ENCODE results near the gene PPP2R2B. TPM values are rescaled to one million over a fixed set of nuclear protein-coding genes. Genes with fewer than 3 reads are reported as not detected.

Gene PPP2R2B
- total RNA-seq, 2 donors from 2014 or later, result 6.9 to 12.1 TPM

GRCh38 chr5:146703499-146703898 is 175.1 kb downstream of the PPP2R2B start:
- H3K4me1 Mint-ChIP-seq, result peaks cover 7% of the 10 kb centered on the region
- H3K36me3 Mint-ChIP-seq (ENCODE audit: low read depth), result peaks cover 8% of the 10 kb centered on the region
- H3K27ac Mint-ChIP-seq, result no peak overlapping the region
- DNase-seq (no peak), ATAC-seq (no peak)
- H3K27me3 Mint-ChIP-seq, result no peaks in the 10 kb centered on the region
- no peak overlapping the region for H3K4me3 Mint-ChIP-seq
- no peaks in the 10 kb centered on the region for H3K9me3 ChIP-seq (ENCODE audit: control insufficient read depth, low read length, poor library complexity, severe bottlenecking)

GRCh38 chr5:146699664-146700418 is 178.7 kb downstream of the PPP2R2B start:
- no peak for DNase-seq
- H3K27ac Mint-ChIP-seq, result peak overlapping the region; percentile 16
- no peaks in the 10 kb centered on the region for H3K9me3 ChIP-seq (ENCODE audit: control insufficient read depth, low read length, poor library complexity, severe bottlenecking)
- H3K36me3 Mint-ChIP-seq (ENCODE audit: low read depth), result peaks cover 6% of the 10 kb centered on the region
- ATAC-seq, result no peak
- H3K4me3 Mint-ChIP-seq, result no peak overlapping the region
- H3K27me3 Mint-ChIP-seq, result no peaks in the 10 kb centered on the region
- H3K4me1 Mint-ChIP-seq, result peaks cover 7% of the 10 kb centered on the region

GRCh38 chr5:146699138-146699537 is 179.4 kb downstream of the PPP2R2B start:
- no peaks in the 10 kb centered on the region for H3K27me3 Mint-ChIP-seq
- ATAC-seq (no peak), DNase-seq (no peak)
- H3K36me3 Mint-ChIP-seq (ENCODE audit: low read depth), result peaks cover 6% of the 10 kb centered on the region
- no peak overlapping the region for H3K4me3 Mint-ChIP-seq
- H3K27ac Mint-ChIP-seq, result no peak overlapping the region
- no peaks in the 10 kb centered on the region for H3K9me3 ChIP-seq (ENCODE audit: control insufficient read depth, low read length, poor library complexity, severe bottlenecking)
- H3K4me1 Mint-ChIP-seq, result peaks cover 7% of the 10 kb centered on the region

DNA sequence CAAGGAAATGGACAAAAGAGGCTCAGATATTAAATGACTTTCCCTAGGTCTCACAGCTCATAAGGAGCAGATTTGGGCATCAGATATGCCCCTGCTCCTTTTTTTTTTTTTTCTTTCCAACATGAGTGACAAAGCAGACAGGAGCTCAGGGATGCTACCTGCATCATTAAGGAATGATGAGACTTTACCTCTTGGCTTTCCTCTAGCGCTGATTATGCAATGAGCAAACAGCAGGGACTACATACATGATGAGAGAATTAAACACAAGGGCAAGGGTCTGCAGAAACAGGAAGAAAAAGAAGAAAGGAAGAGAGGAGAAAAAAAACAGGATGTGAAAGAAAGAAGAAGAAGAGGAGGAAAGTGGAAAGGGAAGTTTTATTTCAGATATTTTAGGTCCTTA is 179.9 kb downstream of the PPP2R2B start:
- DNase-seq (no peak), ATAC-seq (no peak)
- no peak overlapping the region for H3K4me3 Mint-ChIP-seq
- H3K27me3 Mint-ChIP-seq, result no peaks in the 10 kb centered on the region
- H3K27ac Mint-ChIP-seq, result no peak overlapping the region
- peaks cover 2% of the 10 kb centered on the region for H3K4me1 Mint-ChIP-seq
- no peaks in the 10 kb centered on the region for H3K9me3 ChIP-seq (ENCODE audit: control insufficient read depth, low read length, poor library complexity, severe bottlenecking)
- H3K36me3 Mint-ChIP-seq (ENCODE audit: low read depth), result peaks cover 8% of the 10 kb centered on the region

GRCh38 chr5:146697211-146697610 is 181.3 kb downstream of the PPP2R2B start:
- no peak for ATAC-seq

GRCh38 chr5:146695646-146696045 is 182.9 kb downstream of the PPP2R2B start:
- no peak for DNase-seq
- no peak for ATAC-seq
- H3K9me3 ChIP-seq (ENCODE audit: control insufficient read depth, low read length, poor library complexity, severe bottlenecking), result no peaks in the 10 kb centered on the region
- no peaks in the 10 kb centered on the region for H3K4me1 Mint-ChIP-seq
- no peak overlapping the region for H3K4me3 Mint-ChIP-seq
- no peaks in the 10 kb centered on the region for H3K27me3 Mint-ChIP-seq
- peaks cover 7% of the 10 kb centered on the region for H3K36me3 Mint-ChIP-seq (ENCODE audit: low read depth)
- H3K27ac Mint-ChIP-seq, result no peak overlapping the region

More at GRCh38 chr5:146697211-146697610, 181.3 kb downstream of the PPP2R2B start:
- no peaks in the 10 kb centered on the region for H3K4me1 Mint-ChIP-seq
- no peak overlapping the region for H3K4me3 Mint-ChIP-seq
- no peaks in the 10 kb centered on the region for H3K27me3 Mint-ChIP-seq
- peaks cover 8% of the 10 kb centered on the region for H3K36me3 Mint-ChIP-seq (ENCODE audit: low read depth)
- H3K27ac Mint-ChIP-seq, result no peak overlapping the region
- no peaks in the 10 kb centered on the region for H3K9me3 ChIP-seq (ENCODE audit: control insufficient read depth, low read length, poor library complexity, severe bottlenecking)
- no peak for DNase-seq

DNA sequence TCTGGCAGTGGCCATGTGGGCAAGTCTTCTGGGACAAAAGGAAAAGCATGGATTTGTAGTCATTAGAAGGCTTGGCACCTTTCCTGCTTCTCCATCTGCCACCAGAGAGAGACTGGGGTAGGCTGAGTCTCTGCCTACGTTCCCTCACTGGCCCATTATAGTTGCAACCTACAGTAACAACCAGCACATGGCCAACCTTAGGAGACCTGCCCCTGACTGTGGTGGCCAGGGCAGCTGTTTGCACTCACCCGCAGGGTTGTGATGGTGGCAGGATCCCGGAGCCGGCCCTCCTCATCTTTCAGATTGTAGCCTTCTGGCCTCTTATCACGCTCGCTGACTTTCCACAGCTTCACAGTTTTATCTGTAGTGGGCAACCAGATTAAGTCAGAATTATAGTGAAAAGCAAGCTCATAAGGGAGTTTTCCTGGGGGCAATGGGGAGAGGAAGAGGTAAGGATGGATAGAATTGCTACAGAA is 187.6 kb downstream of the PPP2R2B start:
- no peaks in the 10 kb centered on the region for H3K9me3 ChIP-seq (ENCODE audit: control insufficient read depth, low read length, poor library complexity, severe bottlenecking)
- H3K4me3 Mint-ChIP-seq, result no peak overlapping the region
- peaks cover 9% of the 10 kb centered on the region for H3K36me3 Mint-ChIP-seq (ENCODE audit: low read depth)
- no peak for DNase-seq
- no peak overlapping the region for H3K27ac Mint-ChIP-seq
- no peaks in the 10 kb centered on the region for H3K27me3 Mint-ChIP-seq
- no peak for ATAC-seq
- H3K4me1 Mint-ChIP-seq, result no peaks in the 10 kb centered on the region

GRCh38 chr5:146687630-146688029 is 190.9 kb downstream of the PPP2R2B start:
- Mint-ChIP-seq H3K4me1 (peaks cover 1% of the 10 kb centered on the region), H3K4me3 (no peak overlapping the region), H3K27ac (no peak overlapping the region), H3K27me3 (no peaks in the 10 kb centered on the region), H3K36me3 (ENCODE audit: low read depth) (peaks cover 8% of the 10 kb centered on the region)
- no peaks in the 10 kb centered on the region for H3K9me3 ChIP-seq (ENCODE audit: control insufficient read depth, low read length, poor library complexity, severe bottlenecking)
- DNase-seq (no peak), ATAC-seq (no peak)

GRCh38 chr5:146683861-146684260 is 194.7 kb downstream of the PPP2R2B start:
- H3K4me1 Mint-ChIP-seq, result peaks cover 2% of the 10 kb centered on the region
- no peaks in the 10 kb centered on the region for H3K27me3 Mint-ChIP-seq
- DNase-seq (no peak), ATAC-seq (no peak)
- no peaks in the 10 kb centered on the region for H3K9me3 ChIP-seq (ENCODE audit: control insufficient read depth, low read length, poor library complexity, severe bottlenecking)
- H3K36me3 Mint-ChIP-seq (ENCODE audit: low read depth), result peaks cover 5% of the 10 kb centered on the region
- no peak overlapping the region for H3K4me3 Mint-ChIP-seq
- H3K27ac Mint-ChIP-seq, result no peak overlapping the region

DNA sequence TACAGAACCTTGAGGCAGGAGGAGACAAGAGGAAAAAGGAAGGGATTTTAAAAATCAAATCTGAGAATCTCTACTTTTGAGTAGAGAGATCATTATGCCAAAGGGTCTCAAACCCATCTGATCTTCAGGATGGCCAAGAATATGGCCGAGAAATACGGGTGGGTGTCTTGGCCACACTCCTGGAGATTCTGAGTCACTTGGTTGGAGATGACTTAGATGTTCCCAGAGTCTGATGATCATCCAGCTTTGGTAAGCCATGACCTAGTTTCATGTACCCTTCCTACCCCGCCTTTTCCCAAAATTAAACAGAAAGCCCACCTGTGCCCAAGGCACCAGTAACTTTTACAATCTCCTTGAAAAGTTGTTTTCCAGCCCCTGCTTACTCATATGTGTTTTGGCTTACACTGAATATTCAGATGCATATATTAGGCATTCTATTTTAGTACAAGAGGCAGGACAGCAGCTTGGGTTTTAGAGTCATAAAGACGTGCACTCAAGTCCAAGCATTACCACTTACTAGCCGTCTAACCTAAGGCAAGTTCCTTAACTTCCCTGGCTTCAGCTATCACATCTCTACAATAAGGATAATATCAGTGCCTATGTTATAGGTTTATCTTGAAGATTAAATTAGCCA is 195.5 kb downstream of the PPP2R2B start:
- no peak for DNase-seq
- peaks cover 5% of the 10 kb centered on the region for H3K36me3 Mint-ChIP-seq (ENCODE audit: low read depth)
- H3K4me3 Mint-ChIP-seq, result no peak overlapping the region
- H3K4me1 Mint-ChIP-seq, result peaks cover 2% of the 10 kb centered on the region
- H3K9me3 ChIP-seq (ENCODE audit: control insufficient read depth, low read length, poor library complexity, severe bottlenecking), result no peaks in the 10 kb centered on the region
- ATAC-seq, result no peak
- no peak overlapping the region for H3K27ac Mint-ChIP-seq
- H3K27me3 Mint-ChIP-seq, result no peaks in the 10 kb centered on the region

DNA sequence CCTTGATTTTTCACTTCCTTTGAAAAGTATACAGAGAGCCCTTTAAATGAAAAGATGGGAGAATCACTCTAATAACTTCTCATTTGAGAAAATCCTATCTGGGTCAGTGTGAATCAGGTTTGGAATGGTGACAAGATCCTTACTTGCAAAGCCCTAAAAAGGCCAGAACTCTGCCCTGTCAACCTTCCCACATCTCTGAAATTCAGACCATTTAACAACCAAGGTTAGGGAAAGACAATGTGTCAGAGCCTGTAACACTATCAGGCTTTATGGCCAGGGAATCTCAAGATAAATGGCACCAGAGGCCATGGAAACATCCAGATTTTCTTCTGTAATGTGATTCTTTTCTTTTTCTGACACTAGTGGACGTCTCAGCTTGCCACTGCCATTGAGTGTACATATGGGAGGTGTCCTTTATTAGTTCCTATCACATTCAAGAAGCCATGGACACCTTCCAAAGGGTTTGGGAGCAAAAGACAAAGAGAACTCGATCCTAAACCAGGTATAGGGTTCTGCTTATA is 196.9 kb downstream of the PPP2R2B start:
- H3K4me3 Mint-ChIP-seq, result no peak overlapping the region
- no peaks in the 10 kb centered on the region for H3K27me3 Mint-ChIP-seq
- no peaks in the 10 kb centered on the region for H3K9me3 ChIP-seq (ENCODE audit: control insufficient read depth, low read length, poor library complexity, severe bottlenecking)
- peaks cover 3% of the 10 kb centered on the region for H3K36me3 Mint-ChIP-seq (ENCODE audit: low read depth)
- ATAC-seq (no peak), DNase-seq (no peak)
- no peak overlapping the region for H3K27ac Mint-ChIP-seq
- peaks cover 2% of the 10 kb centered on the region for H3K4me1 Mint-ChIP-seq

GRCh38 chr5:146680846-146681584 is 197.5 kb downstream of the PPP2R2B start:
- Mint-ChIP-seq H3K4me3 (no peak overlapping the region), H3K4me1 (peaks cover 2% of the 10 kb centered on the region), H3K36me3 (ENCODE audit: low read depth) (peaks cover 5% of the 10 kb centered on the region)

GRCh38 chr5:146675636-146676035 is 202.9 kb downstream of the PPP2R2B start:
- no peaks in the 10 kb centered on the region for H3K27me3 Mint-ChIP-seq
- H3K36me3 Mint-ChIP-seq (ENCODE audit: low read depth), result peaks cover 3% of the 10 kb centered on the region
- ATAC-seq (no peak), DNase-seq (no peak)
- H3K4me3 Mint-ChIP-seq, result no peak overlapping the region
- no peaks in the 10 kb centered on the region for H3K9me3 ChIP-seq (ENCODE audit: control insufficient read depth, low read length, poor library complexity, severe bottlenecking)
- H3K4me1 Mint-ChIP-seq, result peaks cover 2% of the 10 kb centered on the region
- no peak overlapping the region for H3K27ac Mint-ChIP-seq

More at GRCh38 chr5:146680846-146681584, 197.5 kb downstream of the PPP2R2B start:
- no peak for ATAC-seq
- H3K27ac Mint-ChIP-seq, result no peak overlapping the region
- no peaks in the 10 kb centered on the region for H3K27me3 Mint-ChIP-seq
- no peaks in the 10 kb centered on the region for H3K9me3 ChIP-seq (ENCODE audit: control insufficient read depth, low read length, poor library complexity, severe bottlenecking)
- no peak for DNase-seq
